ENCODE data around the gene ABCC5. TPM values are rescaled to one million over a fixed set of nuclear protein-coding genes. Genes with fewer than 3 reads are reported as not detected.
"Not testable (repeated sequence)": the region's sequence is repeated elsewhere in the genome, so short reads cannot be mapped to it uniquely, and the experiment has no call there.

ABCC5 gene
- total RNA-seq, 1 donor from 2014 or later, result 61.2 TPM

- TF ChIP-seq, protein P1, sequence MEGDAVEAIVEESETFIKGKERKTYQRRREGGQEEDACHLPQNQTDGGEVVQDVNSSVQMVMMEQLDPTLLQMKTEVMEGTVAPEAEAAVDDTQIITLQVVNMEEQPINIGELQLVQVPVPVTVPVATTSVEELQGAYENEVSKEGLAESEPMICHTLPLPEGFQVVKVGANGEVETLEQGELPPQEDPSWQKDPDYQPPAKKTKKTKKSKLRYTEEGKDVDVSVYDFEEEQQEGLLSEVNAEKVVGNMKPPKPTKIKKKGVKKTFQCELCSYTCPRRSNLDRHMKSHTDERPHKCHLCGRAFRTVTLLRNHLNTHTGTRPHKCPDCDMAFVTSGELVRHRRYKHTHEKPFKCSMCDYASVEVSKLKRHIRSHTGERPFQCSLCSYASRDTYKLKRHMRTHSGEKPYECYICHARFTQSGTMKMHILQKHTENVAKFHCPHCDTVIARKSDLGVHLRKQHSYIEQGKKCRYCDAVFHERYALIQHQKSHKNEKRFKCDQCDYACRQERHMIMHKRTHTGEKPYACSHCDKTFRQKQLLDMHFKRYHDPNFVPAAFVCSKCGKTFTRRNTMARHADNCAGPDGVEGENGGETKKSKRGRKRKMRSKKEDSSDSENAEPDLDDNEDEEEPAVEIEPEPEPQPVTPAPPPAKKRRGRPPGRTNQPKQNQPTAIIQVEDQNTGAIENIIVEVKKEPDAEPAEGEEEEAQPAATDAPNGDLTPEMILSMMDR (conservative IDR thresholded peaks at IDR 0.05), result no peak
- no peak for DNase-seq (ENCODE audit: extremely low spot score, unreplicated experiment)
- H3K4me1 Mint-ChIP-seq (ENCODE audit: unreplicated experiment), result no peaks in the 10 kb centered on the region
- no peaks in the 10 kb centered on the region for H3K9me3 Mint-ChIP-seq
- H3K27ac Mint-ChIP-seq, result no peak overlapping the region
- H3K36me3 Mint-ChIP-seq, result no peaks in the 10 kb centered on the region
- H3K27me3 Mint-ChIP-seq, result peaks cover 10% of the 10 kb centered on the region
- H3K4me3 Mint-ChIP-seq, result no peak overlapping the region
These were observed 21.7 kb upstream of the ABCC5 start for GRCh38 chr3:184039414-184039813.

DNA sequence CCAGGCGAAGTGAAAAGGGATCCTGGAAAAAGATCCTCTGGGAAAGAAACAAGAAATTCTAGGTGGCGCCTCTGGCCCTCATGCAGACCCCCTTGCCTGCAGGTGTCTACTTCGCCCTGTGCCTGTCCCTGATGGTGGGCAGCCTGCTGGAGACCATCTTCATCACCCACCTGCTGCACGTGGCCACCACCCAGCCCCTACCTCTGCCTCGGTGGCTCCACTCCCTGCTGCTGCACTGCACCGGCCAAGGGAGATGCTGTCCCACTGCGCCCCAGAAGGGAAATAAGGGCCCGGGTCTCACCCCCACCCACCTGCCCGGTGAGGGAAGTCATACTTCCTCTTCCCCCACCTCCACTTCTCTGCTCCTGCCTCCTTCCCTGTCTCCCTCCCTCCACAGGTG, 20.6 kb upstream of the ABCC5 start:
- DNase-seq (ENCODE audit: extremely low spot score, unreplicated experiment); H3K36me3 Mint-ChIP-seq; H3K9me3 Mint-ChIP-seq; H3K4me3 Mint-ChIP-seq; H3K27ac Mint-ChIP-seq; H3K4me1 Mint-ChIP-seq (ENCODE audit: unreplicated experiment): not testable (repeated sequence)
- H3K27me3 Mint-ChIP-seq, result peaks cover 15% of the 10 kb centered on the region

DNA sequence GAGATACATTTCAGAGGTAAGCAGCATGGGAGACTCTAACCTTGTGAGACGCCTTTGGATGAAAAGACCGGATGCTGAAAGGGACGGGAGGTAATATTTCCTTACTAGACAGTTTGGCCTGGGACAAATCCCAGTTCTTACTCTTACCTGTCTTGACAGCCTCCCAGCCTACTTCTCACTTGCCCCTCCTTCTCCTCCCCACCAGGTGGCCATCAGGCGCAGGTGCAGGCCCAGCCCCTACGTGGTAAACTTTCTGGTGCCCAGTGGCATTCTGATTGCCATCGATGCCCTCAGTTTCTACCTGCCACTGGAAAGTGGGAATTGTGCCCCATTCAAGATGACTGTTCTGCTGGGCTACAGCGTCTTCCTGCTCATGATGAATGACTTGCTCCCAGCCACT, 20.1 kb upstream of the ABCC5 start:
- TF ChIP-seq, protein P1 (conservative IDR thresholded peaks at IDR 0.05), result no peak
- Mint-ChIP-seq H3K27ac (no peak overlapping the region), H3K36me3 (no peaks in the 10 kb centered on the region), H3K27me3 (peaks cover 17% of the 10 kb centered on the region), H3K4me3 (no peak overlapping the region), H3K9me3 (no peaks in the 10 kb centered on the region), H3K4me1 (ENCODE audit: unreplicated experiment) (no peaks in the 10 kb centered on the region)
- no peak for DNase-seq (ENCODE audit: extremely low spot score, unreplicated experiment)

DNA sequence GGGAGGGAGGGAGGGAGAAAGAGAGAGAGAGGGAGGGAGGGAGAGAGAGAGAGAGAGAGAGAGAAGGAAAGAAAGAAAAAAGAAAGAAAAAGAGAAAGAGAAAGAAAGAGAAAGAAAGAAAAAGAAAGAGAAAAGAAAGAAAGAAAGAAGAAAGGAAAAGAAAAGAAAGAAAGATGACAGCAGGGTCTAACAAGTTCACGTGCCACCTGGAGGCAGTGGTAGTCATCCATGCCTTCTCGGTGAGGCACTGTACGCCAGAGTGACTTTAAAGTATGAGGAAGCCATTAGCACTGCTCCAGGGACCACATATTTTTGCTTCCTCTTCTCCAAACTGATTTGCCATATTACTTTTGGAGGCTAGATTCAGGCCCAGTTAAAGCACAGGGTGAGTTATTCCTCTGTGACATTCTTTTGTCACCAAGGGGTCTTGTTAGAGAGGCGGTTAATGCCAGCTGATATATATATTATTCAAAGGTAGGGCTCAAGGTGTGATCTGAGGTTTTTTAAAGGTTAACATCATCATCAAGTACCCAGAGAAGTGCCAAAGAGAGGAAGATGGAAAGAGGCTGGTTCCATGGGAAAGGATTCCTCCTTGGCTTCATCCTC, 13.6 kb upstream of the ABCC5 start, which contains the start of gene HTR3D:
Gene HTR3D, plus strand, starts transcription at position 556 of the 606 bp plus-strand sequence. Its CDS starts 0 bp downstream, at position 556.
- no peak within 1 kb of the TSS for H3K27ac Mint-ChIP-seq
- H3K4me3 Mint-ChIP-seq, result no peak within 1 kb of the TSS
- peaks cover 21% of the 10 kb centered on the region for H3K27me3 Mint-ChIP-seq
- H3K36me3 Mint-ChIP-seq, result no peaks in the 10 kb centered on the region
- H3K9me3 Mint-ChIP-seq, result no peaks in the 10 kb centered on the region
- no peak for DNase-seq (ENCODE audit: extremely low spot score, unreplicated experiment)
- H3K4me1 Mint-ChIP-seq (ENCODE audit: unreplicated experiment), result no peaks in the 10 kb centered on the region
- TF ChIP-seq, protein P1 (conservative IDR thresholded peaks at IDR 0.05), result no peak

- peaks cover 21% of the 10 kb centered on the region for H3K27me3 Mint-ChIP-seq
- DNase-seq (ENCODE audit: extremely low spot score, unreplicated experiment), result no peak
- no peaks in the 10 kb centered on the region for H3K36me3 Mint-ChIP-seq
- TF ChIP-seq, protein P1 (conservative IDR thresholded peaks at IDR 0.05), result no peak
- no peak overlapping the region for H3K4me3 Mint-ChIP-seq
- no peak overlapping the region for H3K27ac Mint-ChIP-seq
- no peaks in the 10 kb centered on the region for H3K4me1 Mint-ChIP-seq (ENCODE audit: unreplicated experiment)
- H3K9me3 Mint-ChIP-seq, result no peaks in the 10 kb centered on the region
These were observed 12.9 kb upstream of the ABCC5 start for GRCh38 chr3:184030536-184030935.

DNA sequence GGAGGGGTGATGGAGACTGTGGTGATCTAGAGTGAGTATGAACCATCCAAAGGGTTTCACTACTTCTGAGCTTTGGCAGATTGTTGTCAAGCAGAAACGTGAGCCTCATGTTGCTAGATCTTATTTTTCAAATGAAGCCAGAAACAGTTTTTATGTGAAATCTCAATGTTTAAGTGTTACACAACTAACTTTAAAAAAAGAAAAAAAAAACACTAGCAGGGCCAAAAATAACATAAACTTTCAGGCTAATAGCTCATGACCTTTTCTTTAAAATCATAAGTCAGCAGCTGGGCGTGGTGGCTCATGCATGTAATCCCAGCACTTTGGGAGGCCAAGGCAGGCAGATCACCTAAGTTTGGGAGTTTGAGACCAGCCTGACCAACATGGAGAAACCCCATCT, 11.8 kb upstream of the ABCC5 start:
- Mint-ChIP-seq H3K36me3 (no peaks in the 10 kb centered on the region), H3K4me3 (no peak overlapping the region), H3K27ac (no peak overlapping the region), H3K27me3 (peaks cover 21% of the 10 kb centered on the region), H3K4me1 (ENCODE audit: unreplicated experiment) (no peaks in the 10 kb centered on the region), H3K9me3 (no peaks in the 10 kb centered on the region)
- no peak for DNase-seq (ENCODE audit: extremely low spot score, unreplicated experiment)
- TF ChIP-seq, protein P1 (conservative IDR thresholded peaks at IDR 0.05), result no peak

- not testable (repeated sequence) for DNase-seq (ENCODE audit: extremely low spot score, unreplicated experiment); H3K36me3 Mint-ChIP-seq; H3K27ac Mint-ChIP-seq; H3K4me1 Mint-ChIP-seq (ENCODE audit: unreplicated experiment); H3K4me3 Mint-ChIP-seq; H3K9me3 Mint-ChIP-seq
- peaks cover 18% of the 10 kb centered on the region for H3K27me3 Mint-ChIP-seq
These were observed 10.7 kb upstream of the ABCC5 start for GRCh38 chr3:184028275-184028890.

- not testable (repeated sequence) for H3K27ac Mint-ChIP-seq; H3K4me1 Mint-ChIP-seq (ENCODE audit: unreplicated experiment); H3K9me3 Mint-ChIP-seq; H3K36me3 Mint-ChIP-seq; H3K4me3 Mint-ChIP-seq; DNase-seq (ENCODE audit: extremely low spot score, unreplicated experiment)
- peaks cover 15% of the 10 kb centered on the region for H3K27me3 Mint-ChIP-seq
These were observed 7.6 kb upstream of the ABCC5 start for GRCh38 chr3:184025256-184025655.
